ENCODE measurements around the gene TRAF1. TPM values are rescaled to one million over a fixed set of nuclear protein-coding genes. Genes with fewer than 3 reads are reported as not detected.

The TRAF1 gene, protein sequence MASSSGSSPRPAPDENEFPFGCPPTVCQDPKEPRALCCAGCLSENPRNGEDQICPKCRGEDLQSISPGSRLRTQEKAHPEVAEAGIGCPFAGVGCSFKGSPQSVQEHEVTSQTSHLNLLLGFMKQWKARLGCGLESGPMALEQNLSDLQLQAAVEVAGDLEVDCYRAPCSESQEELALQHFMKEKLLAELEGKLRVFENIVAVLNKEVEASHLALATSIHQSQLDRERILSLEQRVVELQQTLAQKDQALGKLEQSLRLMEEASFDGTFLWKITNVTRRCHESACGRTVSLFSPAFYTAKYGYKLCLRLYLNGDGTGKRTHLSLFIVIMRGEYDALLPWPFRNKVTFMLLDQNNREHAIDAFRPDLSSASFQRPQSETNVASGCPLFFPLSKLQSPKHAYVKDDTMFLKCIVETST
- total RNA-seq (1 to 10 TPM in 1 of 2 donors, under 1 TPM in 1; 0.42 to 2.6 TPM), polyA plus RNA-seq (1 to 10 TPM in 1 of 2 donors, under 1 TPM in 1; 0.38 to 1.0 TPM)

DNA sequence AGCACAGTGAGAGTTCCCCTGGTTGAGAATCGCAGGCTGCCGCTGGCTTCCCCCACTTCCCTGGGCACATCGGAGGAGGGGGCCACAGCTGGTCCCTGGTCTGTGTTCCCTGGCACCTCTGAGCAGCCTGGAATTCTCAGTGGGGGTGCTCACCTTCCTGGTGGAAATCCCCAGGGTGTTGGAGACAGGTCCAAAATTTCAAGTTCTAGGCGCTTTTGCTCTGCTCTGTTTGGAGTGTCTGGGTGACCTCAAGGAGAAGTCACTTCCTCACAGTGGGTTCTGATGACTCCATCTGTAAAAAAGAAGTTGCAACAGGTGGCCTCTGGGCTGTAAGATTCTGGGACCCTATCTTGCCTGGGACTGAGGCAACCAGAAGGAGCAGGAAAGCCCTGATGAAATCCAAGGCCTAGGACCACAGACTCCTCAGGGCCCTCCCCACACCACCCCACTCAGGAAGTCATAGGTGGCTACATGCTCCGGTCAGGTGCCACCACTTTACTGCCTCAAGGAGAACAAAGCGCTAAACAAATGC, at the start of gene TRAF1:
TSS of gene TRAF1 (minus strand) at position 400 of the 532 bp plus-strand sequence. CDS start 721 bp downstream, outside the sequence.
- H3K4me1 ChIP-seq (ENCODE audit: control insufficient read depth in 4 of 4, insufficient read depth in 4 of 4, low read length in 3 of 4): peaks cover 0 to 10% (median 4%) of the 10 kb centered on the region in 4 donors
- H3K9me3 ChIP-seq (ENCODE audit: control insufficient read depth in 4 of 4, low read length in 3 of 4): no peaks in the 10 kb centered on the region
- H3K36me3 ChIP-seq (ENCODE audit: control insufficient read depth in 4 of 4, insufficient read depth in 3 of 4, low read depth in 1 of 4, low read length in 3 of 4): no peaks in the 10 kb centered on the region
- WGBS: 80% methylated on average over 6 of the region's 6 CpGs
- H3K4me3 ChIP-seq (ENCODE audit: low read depth in 1 of 3, low read length in 3 of 3): no peak within 1 kb of the TSS
- peak within 1 kb of the TSS in 1 of 2 donors; percentile 38 for H3K9ac ChIP-seq (ENCODE audit: low read depth in 1 of 2, low read length in 2 of 2)
- H3K27ac ChIP-seq (ENCODE audit: low read depth in 1 of 2, low read length in 2 of 2): peak within 1 kb of the TSS; percentile 60 to 61
- no peak for TF ChIP-seq YY1 (IDR thresholded peaks at IDR 0.05)
- TF ChIP-seq FOXA2 (IDR thresholded peaks at IDR 0.05): no peak
- no peak for TF ChIP-seq HNF4G (IDR thresholded peaks at IDR 0.05)
- TF ChIP-seq, protein P1, sequence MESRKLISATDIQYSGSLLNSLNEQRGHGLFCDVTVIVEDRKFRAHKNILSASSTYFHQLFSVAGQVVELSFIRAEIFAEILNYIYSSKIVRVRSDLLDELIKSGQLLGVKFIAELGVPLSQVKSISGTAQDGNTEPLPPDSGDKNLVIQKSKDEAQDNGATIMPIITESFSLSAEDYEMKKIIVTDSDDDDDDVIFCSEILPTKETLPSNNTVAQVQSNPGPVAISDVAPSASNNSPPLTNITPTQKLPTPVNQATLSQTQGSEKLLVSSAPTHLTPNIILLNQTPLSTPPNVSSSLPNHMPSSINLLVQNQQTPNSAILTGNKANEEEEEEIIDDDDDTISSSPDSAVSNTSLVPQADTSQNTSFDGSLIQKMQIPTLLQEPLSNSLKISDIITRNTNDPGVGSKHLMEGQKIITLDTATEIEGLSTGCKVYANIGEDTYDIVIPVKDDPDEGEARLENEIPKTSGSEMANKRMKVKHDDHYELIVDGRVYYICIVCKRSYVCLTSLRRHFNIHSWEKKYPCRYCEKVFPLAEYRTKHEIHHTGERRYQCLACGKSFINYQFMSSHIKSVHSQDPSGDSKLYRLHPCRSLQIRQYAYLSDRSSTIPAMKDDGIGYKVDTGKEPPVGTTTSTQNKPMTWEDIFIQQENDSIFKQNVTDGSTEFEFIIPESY (IDR thresholded peaks at IDR 0.05): no peak
- no peak for TF ChIP-seq NR2F2 (IDR thresholded peaks at IDR 0.05)
- TF ChIP-seq, protein P2, sequence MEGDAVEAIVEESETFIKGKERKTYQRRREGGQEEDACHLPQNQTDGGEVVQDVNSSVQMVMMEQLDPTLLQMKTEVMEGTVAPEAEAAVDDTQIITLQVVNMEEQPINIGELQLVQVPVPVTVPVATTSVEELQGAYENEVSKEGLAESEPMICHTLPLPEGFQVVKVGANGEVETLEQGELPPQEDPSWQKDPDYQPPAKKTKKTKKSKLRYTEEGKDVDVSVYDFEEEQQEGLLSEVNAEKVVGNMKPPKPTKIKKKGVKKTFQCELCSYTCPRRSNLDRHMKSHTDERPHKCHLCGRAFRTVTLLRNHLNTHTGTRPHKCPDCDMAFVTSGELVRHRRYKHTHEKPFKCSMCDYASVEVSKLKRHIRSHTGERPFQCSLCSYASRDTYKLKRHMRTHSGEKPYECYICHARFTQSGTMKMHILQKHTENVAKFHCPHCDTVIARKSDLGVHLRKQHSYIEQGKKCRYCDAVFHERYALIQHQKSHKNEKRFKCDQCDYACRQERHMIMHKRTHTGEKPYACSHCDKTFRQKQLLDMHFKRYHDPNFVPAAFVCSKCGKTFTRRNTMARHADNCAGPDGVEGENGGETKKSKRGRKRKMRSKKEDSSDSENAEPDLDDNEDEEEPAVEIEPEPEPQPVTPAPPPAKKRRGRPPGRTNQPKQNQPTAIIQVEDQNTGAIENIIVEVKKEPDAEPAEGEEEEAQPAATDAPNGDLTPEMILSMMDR (IDR thresholded peaks at IDR 0.05; ENCODE audit: low read depth, low read length, missing input control): no peak
- no peak for TF ChIP-seq RXRA (IDR thresholded peaks at IDR 0.05)
- TF ChIP-seq HNF4A (conservative IDR thresholded peaks at IDR 0.05): no peak
- TF ChIP-seq GABPA (IDR thresholded peaks at IDR 0.05 in 1 of 2, conservative IDR thresholded peaks at IDR 0.05 in 1 of 2): no peak
- no peak for TF ChIP-seq EGR1 (IDR thresholded peaks at IDR 0.05; ENCODE audit: low read depth in 2 of 2)
- no peak for TF ChIP-seq JUND (IDR thresholded peaks at IDR 0.05)
- no peak for TF ChIP-seq RAD21 (IDR thresholded peaks at IDR 0.05)
- TF ChIP-seq, protein P3, sequence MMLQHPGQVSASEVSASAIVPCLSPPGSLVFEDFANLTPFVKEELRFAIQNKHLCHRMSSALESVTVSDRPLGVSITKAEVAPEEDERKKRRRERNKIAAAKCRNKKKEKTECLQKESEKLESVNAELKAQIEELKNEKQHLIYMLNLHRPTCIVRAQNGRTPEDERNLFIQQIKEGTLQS (IDR thresholded peaks at IDR 0.05): no peak
- TF ChIP-seq FOXA1 (IDR thresholded peaks at IDR 0.05): no peak
- no peak for TF ChIP-seq TAF1 (conservative IDR thresholded peaks at IDR 0.05)
- TF ChIP-seq SP1 (IDR thresholded peaks at IDR 0.05): no peak
- TF ChIP-seq, protein P4, sequence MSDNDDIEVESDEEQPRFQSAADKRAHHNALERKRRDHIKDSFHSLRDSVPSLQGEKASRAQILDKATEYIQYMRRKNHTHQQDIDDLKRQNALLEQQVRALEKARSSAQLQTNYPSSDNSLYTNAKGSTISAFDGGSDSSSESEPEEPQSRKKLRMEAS (IDR thresholded peaks at IDR 0.05): no peak
- TF ChIP-seq, protein P5, sequence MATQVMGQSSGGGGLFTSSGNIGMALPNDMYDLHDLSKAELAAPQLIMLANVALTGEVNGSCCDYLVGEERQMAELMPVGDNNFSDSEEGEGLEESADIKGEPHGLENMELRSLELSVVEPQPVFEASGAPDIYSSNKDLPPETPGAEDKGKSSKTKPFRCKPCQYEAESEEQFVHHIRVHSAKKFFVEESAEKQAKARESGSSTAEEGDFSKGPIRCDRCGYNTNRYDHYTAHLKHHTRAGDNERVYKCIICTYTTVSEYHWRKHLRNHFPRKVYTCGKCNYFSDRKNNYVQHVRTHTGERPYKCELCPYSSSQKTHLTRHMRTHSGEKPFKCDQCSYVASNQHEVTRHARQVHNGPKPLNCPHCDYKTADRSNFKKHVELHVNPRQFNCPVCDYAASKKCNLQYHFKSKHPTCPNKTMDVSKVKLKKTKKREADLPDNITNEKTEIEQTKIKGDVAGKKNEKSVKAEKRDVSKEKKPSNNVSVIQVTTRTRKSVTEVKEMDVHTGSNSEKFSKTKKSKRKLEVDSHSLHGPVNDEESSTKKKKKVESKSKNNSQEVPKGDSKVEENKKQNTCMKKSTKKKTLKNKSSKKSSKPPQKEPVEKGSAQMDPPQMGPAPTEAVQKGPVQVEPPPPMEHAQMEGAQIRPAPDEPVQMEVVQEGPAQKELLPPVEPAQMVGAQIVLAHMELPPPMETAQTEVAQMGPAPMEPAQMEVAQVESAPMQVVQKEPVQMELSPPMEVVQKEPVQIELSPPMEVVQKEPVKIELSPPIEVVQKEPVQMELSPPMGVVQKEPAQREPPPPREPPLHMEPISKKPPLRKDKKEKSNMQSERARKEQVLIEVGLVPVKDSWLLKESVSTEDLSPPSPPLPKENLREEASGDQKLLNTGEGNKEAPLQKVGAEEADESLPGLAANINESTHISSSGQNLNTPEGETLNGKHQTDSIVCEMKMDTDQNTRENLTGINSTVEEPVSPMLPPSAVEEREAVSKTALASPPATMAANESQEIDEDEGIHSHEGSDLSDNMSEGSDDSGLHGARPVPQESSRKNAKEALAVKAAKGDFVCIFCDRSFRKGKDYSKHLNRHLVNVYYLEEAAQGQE (IDR thresholded peaks at IDR 0.05): no peak
- no peak for DNase-seq (ENCODE audit: low spot score)
- H3K27me3 ChIP-seq (ENCODE audit: control insufficient read depth in 4 of 4, insufficient read depth in 4 of 4, low read length in 3 of 4): no peaks in the 10 kb centered on the region

Data from liver (tissue), 9 donors.